Medulla oblongata (tissue), 1 donor: ENCODE results near the gene CLDN19.
"Not testable (repeated sequence)": the region's sequence is repeated elsewhere in the genome, so short reads cannot be mapped to it uniquely, and the experiment has no call there.

Experiments
- DNase-seq: peaks from one replicate; pipeline ENCODE4 v3.0.0-alpha.2; 2015; ENCODE audit errors: extremely low spot score

The CLDN19 gene

GRCh38 chr1:42759114-42759513, 19.1 kb upstream of the CLDN19 start:
- no peak for DNase-seq

- DNase-seq: no peak
Observed at GRCh38 chr1:42758641-42759040, 18.6 kb upstream of the CLDN19 start.

GRCh38 chr1:42757892-42758275, 17.8 kb upstream of the CLDN19 start:
- DNase-seq: no peak

GRCh38 chr1:42756956-42757891, 17.2 kb upstream of the CLDN19 start:
- peak; percentile 55 for DNase-seq

- DNase-seq: no peak
Observed at GRCh38 chr1:42753070-42753469, 13.0 kb upstream of the CLDN19 start.

- no peak for DNase-seq
Observed at GRCh38 chr1:42752284-42752683, 12.2 kb upstream of the CLDN19 start.

GRCh38 chr1:42751511-42752070, 11.6 kb upstream of the CLDN19 start:
- DNase-seq: not testable (repeated sequence)

- DNase-seq: no peak
Observed at GRCh38 chr1:42750041-42750440, 10.0 kb upstream of the CLDN19 start.

GRCh38 chr1:42748461-42749410, 8.7 kb upstream of the CLDN19 start:
- no peak for DNase-seq

GRCh38 chr1:42748021-42748420, 8.0 kb upstream of the CLDN19 start:
- no peak for DNase-seq

GRCh38 chr1:42747125-42747524, 7.1 kb upstream of the CLDN19 start:
- peak; percentile 45 for DNase-seq

GRCh38 chr1:42746436-42747105, 6.5 kb upstream of the CLDN19 start:
- DNase-seq: no peak

- no peak for DNase-seq
Observed at GRCh38 chr1:42745851-42746250, 5.8 kb upstream of the CLDN19 start.

GRCh38 chr1:42744148-42744413, 4.0 kb upstream of the CLDN19 start:
- DNase-seq: no peak

- no peak for DNase-seq
Observed at GRCh38 chr1:42743317-42744147, 3.5 kb upstream of the CLDN19 start.

- no peak for DNase-seq
Observed at GRCh38 chr1:42742617-42743316, 2.7 kb upstream of the CLDN19 start.

- DNase-seq: no peak
Observed at GRCh38 chr1:42742141-42742540, 2.1 kb upstream of the CLDN19 start.

- no peak for DNase-seq
Observed at GRCh38 chr1:42741706-42742105, 1.7 kb upstream of the CLDN19 start.

GRCh38 chr1:42740851-42741580, 980 bp upstream of the CLDN19 start:
- DNase-seq: peak; percentile 18
